BJ (cell line): ENCODE measurements around the gene SLC35F4. TPM values are rescaled to one million over a fixed set of nuclear protein-coding genes. Genes with fewer than 3 reads are reported as not detected.

Experiments
- CTCF ChIA-PET: fragments of 350-600 bp; formaldehyde crosslinking; extraction: SDS; loops from one replicate; lab custom pipeline; 2021; ENCODE audit warnings: antibody characterized with exemption, inconsistent platforms; lab: Yijun Ruan, JAX
- POLR2A ChIA-PET: fragments of 300-600 bp; sonication (Branson Sonifier 250); formaldehyde crosslinking; extraction: SDS; loops from one replicate; lab custom pipeline; 2021; ENCODE audit warnings: antibody characterized with exemption; lab: Charles Lee
- DNase-seq: peaks from one replicate; pipeline ENCODE4 v3.0.0-alpha.2; 2011; ENCODE audit warnings: low read depth
- H3K27me3 ChIP-seq: 2 replicates; pipeline ENCODE4 v1.6.0; 2011; ENCODE audit warnings: low read length; ENCODE audit not compliant: control insufficient read depth, insufficient read depth
- H3K36me3 ChIP-seq: 2 replicates; pipeline ENCODE4 v1.5.1; 2011; ENCODE audit warnings: low read length; ENCODE audit not compliant: control insufficient read depth, insufficient read depth
- H3K4me3 ChIP-seq: 2 replicates; pipeline ENCODE4 v1.5.1; 2011; ENCODE audit warnings: low read depth, mild to moderate bottlenecking, control low read depth, low read length
- CTCF ChIP-seq: IDR thresholded peaks from 2 replicates; pipeline ENCODE4 v1.5.1; 2011; ENCODE audit warnings: low read depth, mild to moderate bottlenecking, control low read depth, inconsistent platforms, low read length, moderate library complexity; ENCODE audit not compliant: insufficient read depth
- polyA plus RNA-seq: library from polyadenylated mRNA; depleted of rRNA; stranded (reverse); fragments of >200 nt; gene quantifications from 2 replicates; pipeline ENCODE4 v1.2.3, GENCODE V29; 2011

Gene SLC35F4
- polyA plus RNA-seq, 1 experiment: not detected

- ChIA-PET CTCF (no interaction called here), POLR2A (no interaction called here)
- Histone ChIP-seq H3K27me3 (no peaks in the 10 kb centered on the region), H3K36me3 (no peaks in the 10 kb centered on the region), H3K4me3 (no peak overlapping the region)
- TF ChIP-seq CTCF: no peak
- DNase-seq: no peak
Observed at GRCh38 chr14:57785058-57785457, 80.8 kb downstream of the SLC35F4 start.

GRCh38 chr14:57771801-57772200 lies 94.1 kb downstream of the SLC35F4 start:
- ChIA-PET CTCF (no interaction called here), POLR2A (no interaction called here)
- TF ChIP-seq CTCF: no peak
- DNase-seq: no peak
- no peaks in the 10 kb centered on the region for H3K27me3 ChIP-seq
- H3K4me3 ChIP-seq: no peak overlapping the region
- no peaks in the 10 kb centered on the region for H3K36me3 ChIP-seq

- TF ChIP-seq CTCF: no peak
- ChIA-PET POLR2A (no interaction called here), CTCF (no interaction called here)
- Histone ChIP-seq H3K36me3 (no peaks in the 10 kb centered on the region), H3K27me3 (no peaks in the 10 kb centered on the region), H3K4me3 (no peak overlapping the region)
- no peak for DNase-seq
Observed at GRCh38 chr14:57769863-57770523, 95.9 kb downstream of the SLC35F4 start.

GRCh38 chr14:57761800-57762199 lies 104.1 kb downstream of the SLC35F4 start:
- CTCF ChIA-PET: no interaction called here
- no peak for DNase-seq
- POLR2A ChIA-PET: no interaction called here
- no peak for TF ChIP-seq CTCF
- Histone ChIP-seq H3K27me3 (no peaks in the 10 kb centered on the region), H3K4me3 (no peak overlapping the region), H3K36me3 (no peaks in the 10 kb centered on the region)

- DNase-seq: no peak
- CTCF ChIA-PET: no interaction called here
- TF ChIP-seq CTCF: no peak
- Histone ChIP-seq H3K36me3 (no peaks in the 10 kb centered on the region), H3K27me3 (no peaks in the 10 kb centered on the region), H3K4me3 (no peak overlapping the region)
- POLR2A ChIA-PET: no interaction called here
Observed at GRCh38 chr14:57760896-57761295, 105.0 kb downstream of the SLC35F4 start.
